T-helper 9 cell (primary cell): Measurements from ENCODE around the gene MDM1.

Source experiments
- DNase-seq: peaks from one replicate; pipeline ENCODE4 v3.0.0-alpha.2; 2020

Gene MDM1

DNA sequence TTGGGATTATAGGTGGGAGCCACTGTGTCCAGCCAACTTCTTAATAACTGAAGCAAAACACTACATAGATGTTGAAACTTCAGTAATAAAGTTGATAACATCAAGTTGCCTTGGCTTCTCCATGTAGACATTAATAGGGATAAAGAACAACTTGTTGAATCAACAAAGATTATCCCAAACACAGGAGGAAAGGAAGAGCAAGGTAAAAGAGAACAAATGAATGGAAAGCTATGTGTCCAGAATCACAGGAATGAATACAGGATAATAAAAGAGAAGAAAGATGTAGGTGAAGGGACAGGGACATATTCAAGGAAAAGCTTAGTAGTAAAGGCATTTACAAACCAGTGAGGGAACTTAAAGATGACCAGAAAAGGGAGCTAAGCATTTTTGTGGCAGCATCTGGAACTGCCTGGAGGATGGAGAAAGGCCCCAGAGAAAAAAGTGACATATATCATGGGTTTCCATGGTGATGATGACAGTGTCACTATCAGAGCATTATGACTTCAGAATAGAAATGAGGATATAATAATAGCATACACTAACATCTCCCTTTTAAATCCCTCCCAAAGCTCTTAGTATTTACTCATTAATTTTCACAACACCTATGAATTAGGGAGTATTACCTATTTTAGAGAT lies 24.0 kb upstream of the MDM1 start:
- no peak for DNase-seq

DNA sequence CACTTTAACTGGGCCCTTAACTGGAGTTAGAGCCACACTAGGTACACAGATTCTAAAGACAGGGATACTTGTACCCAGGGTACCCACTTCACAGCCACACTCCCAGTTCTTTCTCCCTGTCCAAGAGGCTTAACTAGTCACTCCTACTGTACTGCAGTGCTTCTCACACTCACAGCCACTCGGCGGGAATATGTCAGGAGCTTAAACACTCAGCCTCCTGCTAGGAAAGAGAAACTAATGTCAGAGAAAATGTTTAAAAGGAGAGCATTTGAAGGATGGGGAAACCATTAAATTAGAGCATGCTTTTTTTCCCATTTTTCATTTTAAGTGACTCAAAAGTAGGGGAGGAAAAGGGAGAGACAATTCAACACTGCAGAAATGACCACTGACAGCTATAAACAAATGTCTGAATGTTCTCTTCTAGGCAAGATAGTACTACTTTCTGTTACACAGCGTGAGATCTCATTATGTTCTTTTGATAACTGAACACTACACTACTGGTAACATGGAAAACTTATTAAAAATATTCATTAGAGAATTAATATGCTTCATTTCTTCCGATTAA lies 22.9 kb upstream of the MDM1 start:
- DNase-seq: no peak

DNA sequence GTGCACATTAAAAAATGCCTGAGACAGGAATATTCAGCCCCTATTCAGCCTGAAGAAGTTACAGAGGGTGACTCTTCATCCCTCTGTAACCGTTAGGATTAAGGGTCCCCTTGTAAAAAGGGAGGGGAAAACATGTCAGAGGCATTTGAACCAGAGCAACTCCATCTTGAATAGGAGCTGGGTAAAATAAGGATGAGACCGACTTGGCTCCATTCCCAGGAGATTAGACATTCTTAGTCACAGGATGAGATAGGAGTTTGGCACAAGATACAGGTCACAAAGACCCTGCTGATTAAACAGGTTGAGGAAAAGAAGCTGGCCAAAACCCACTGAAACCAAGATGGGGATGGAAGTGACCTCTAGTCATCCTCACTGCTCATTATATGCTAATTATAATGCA lies 19.9 kb upstream of the MDM1 start:
- DNase-seq: no peak

- no peak for DNase-seq
Measured at GRCh38 chr12:68350753-68351152, 18.6 kb upstream of the MDM1 start.

DNA sequence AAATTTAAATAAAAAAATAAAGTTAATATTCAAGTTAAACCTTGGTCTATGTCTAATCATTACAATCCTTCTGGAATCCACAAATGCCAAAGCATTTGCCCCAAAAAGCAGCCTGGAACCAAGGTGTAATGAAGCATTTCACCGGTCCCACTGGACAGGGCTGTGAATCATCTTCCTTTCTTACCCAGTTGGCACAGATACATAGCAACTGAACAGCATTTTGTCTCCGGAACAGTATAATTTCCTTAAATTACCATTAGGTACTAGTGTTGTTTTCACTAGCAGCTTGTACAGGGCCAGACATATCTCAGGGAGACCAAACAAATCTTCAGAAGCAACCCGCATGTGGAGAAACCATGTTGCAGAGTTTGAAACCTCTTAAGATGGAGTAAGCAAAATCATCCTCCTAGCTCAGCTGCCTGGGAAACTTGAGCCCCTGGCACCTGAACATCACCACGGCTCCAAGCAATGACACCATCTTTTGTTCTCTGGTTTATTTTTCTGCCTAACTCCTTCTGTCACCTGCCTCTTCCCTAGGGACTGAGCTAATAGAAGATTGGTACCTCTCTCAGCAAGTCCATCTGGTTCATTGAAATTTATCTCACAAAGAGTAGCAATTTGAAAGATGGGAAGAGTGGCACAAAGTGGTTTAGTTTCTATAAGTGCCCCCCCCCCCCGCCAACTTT lies 17.9 kb upstream of the MDM1 start:
- no peak for DNase-seq

DNA sequence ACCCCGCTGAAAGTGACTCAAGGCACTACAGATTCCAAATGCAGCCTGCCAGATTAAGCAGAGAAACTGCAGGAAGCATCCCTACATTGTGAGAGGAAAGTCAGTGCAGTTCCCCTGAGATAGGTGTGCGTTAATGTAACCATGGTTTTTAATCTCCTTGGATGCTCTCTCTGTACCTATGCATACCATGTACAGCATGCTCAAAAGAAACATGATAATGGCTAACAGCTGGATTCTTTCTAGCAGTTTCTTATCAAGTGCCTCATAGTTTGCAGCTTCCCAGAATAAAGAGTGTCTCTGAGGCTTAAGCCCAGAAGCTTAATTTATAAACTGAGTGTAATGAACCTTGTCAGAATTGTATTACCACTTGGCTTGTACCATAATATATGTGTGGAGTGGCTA lies 17.1 kb upstream of the MDM1 start:
- no peak for DNase-seq

GRCh38 chr12:68348419-68348818 lies 16.3 kb upstream of the MDM1 start:
- no peak for DNase-seq

- no peak for DNase-seq
Measured at GRCh38 chr12:68345763-68346162, 13.6 kb upstream of the MDM1 start.

GRCh38 chr12:68344126-68344525 lies 12.0 kb upstream of the MDM1 start:
- no peak for DNase-seq

- DNase-seq: no peak
Measured at GRCh38 chr12:68342966-68343365, 10.8 kb upstream of the MDM1 start.

DNA sequence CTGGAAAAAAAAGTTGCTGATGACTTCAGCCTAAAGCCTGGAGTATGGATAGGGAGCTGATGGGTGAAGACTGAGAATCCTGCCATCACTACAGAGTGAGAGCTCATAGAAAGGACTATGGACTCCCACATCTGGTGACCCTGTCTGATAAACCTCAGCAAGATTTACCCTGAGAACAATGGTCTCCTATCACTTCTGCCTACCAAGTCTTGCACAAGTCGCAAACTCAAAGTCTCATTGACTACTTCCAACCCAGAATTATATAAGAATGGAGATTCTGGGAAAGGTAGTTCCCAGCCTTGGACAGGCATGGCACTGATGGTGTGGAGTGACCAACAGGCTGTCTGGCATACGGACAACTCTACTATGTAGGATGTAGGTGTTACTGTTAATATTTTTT lies 9.7 kb upstream of the MDM1 start:
- no peak for DNase-seq

DNA sequence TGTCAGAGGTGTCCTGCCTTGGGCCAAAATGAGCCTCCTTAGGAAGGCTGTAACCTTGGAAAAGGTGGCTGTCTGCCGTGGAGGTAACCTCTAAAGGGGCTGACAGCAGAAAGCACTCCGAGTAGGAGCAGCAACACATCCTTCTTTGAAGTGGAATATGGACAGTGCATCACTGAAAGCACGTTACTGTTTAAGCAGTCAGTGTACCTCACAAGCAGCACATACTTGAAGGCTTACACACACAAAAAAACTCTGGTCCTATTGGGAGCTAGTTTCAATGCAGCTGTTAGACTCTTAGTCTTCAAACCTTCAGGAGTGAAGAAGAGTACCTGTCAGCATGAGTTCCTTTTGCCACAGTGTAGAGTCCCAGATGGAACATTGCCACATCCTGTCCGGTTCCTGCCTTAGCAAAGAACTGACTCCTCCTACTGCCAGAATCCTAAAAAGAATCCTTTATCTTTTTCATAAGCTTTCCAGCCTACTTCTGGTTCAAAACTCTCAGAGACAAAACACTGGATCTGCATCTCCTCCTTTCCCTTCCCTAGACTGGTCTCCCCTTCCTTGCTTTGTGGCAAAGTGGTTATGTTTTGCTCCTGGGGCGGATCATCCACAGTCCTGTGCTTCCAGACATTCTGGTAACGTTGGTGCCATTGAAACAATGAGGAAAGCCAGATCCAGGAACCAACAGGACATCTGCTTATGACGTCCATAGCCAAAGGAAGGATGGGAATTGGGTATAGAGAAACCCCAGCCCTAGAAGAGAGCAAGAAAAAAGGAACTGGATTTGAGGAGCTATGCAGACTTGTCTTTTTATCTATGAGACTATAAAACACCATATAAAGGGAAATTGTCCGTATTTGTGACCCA lies 8.5 kb upstream of the MDM1 start:
- no peak for DNase-seq

- DNase-seq: no peak
Measured at GRCh38 chr12:68336889-68337303, 4.7 kb upstream of the MDM1 start.

DNA sequence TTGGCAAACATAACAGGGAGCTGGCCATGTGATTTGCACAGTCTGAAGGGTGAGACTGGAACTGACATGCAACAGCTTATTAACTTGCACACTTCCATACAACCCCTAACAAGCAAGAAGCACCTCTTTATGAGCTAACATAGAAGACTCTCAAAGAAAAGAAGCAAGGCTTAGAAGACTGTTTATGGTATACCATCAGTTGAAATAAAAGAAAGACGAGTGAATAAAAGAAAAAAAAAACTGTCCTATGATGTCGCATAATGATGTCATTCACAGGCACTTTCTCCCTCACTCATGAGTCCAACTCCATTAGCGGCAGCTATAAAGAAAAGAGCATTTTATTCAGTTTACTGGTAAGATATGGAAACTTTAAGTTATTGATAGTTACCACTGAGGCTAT lies 3.3 kb upstream of the MDM1 start:
- no peak for DNase-seq

GRCh38 chr12:68334132-68334531 lies 2.0 kb upstream of the MDM1 start:
- DNase-seq: no peak

DNA sequence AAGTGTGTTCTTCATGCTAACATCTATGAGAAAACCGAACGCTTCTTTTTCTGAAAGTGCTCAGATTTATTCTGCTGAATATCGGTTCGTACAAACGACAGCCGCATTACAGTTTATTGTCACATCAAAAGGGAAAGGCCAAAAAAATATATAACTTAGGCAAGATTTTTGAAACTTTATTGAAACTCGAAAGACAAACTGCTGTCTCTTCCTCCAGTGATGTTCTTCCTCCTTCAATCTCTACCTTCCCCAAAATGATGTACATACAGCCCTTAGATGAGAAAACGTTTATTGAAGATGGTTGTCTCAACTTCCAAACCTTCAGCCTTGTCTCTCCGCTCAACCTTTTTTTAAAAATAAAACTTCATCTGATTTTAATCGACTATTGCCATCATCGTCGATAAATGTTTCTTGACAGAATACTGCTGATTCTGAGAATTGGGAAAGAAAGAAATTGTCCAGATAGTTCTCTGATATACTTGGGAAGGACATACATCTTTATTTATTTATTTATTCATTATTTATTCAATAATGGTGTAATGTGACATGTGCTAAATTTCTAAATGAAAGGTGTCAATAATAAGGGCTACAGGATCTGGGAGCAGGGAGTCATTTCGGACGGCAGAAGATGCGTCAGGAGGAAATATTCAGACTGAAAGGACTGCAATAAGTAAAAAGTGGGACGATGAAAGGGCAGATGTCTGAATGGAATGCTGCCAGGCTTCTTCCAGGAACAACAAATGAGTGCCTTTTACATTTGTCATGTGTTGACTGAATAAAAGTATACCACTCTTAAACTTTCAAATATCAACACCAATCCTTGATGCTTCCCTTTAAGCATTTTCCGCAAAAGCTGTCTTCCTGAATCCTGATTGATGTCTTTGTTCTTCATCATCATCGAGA lies 817 bp upstream of the MDM1 start:
- no peak for DNase-seq

GRCh38 chr12:68331500-68331868 lies 678 bp downstream of the MDM1 start:
- DNase-seq: no peak

DNA sequence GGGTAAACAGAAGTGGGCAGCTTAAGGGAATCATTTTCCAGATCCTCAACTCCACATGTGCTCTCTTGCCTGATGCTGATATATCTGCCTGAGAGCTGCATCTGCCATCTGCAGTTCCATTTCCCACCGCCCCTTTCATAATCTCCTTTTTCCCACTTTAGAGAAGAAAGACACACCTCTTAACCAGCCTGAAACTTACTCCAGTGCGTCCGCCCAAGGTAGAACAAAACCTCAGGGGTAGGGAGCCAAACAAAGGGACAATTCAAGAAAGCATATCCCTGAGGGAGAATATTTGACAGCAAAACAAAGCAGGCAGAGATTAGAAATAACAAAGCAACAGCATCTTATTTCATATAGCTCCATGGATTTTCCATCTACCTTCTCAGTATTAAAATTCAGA lies 4.3 kb downstream of the MDM1 start:
- no peak for DNase-seq

GRCh38 chr12:68326716-68327115 lies 5.4 kb downstream of the MDM1 start:
- no peak for DNase-seq

GRCh38 chr12:68325966-68326365 lies 6.2 kb downstream of the MDM1 start:
- DNase-seq: no peak

GRCh38 chr12:68324531-68324930 lies 7.6 kb downstream of the MDM1 start:
- DNase-seq: no peak

- DNase-seq: no peak
Measured at GRCh38 chr12:68321140-68321539, 11.0 kb downstream of the MDM1 start.
